Keratinocyte (primary cell): ENCODE measurements around the gene TFPT. TPM values are rescaled to one million over a fixed set of nuclear protein-coding genes. Genes with fewer than 3 reads are reported as not detected.
A peak's percentile ranks its signal among the peaks of the same experiment; 100 is the strongest.

ENCODE experiments used
- DNase-seq: peaks from one replicate; pipeline ENCODE4 v3.0.0-alpha.2; 2011; ENCODE audit warnings: low read depth, missing footprints, low spot score
- FAIRE-seq: peaks from 2 replicates; lab custom pipeline; 2011; peaks lifted over from hg19 to GRCh38; lab: Jason Lieb, UNC
- H2AFZ ChIP-seq: 2 replicates; pipeline ENCODE4 v1.6.0; 2012; ENCODE audit warnings: low read length, control low read depth, inconsistent platforms; ENCODE audit not compliant: control insufficient read depth
- H3K27ac ChIP-seq: 2 replicates; pipeline ENCODE4 v1.5.1; 2011; ENCODE audit warnings: low read length; ENCODE audit not compliant: control insufficient read depth, insufficient read depth
- H3K27me3 ChIP-seq: 3 replicates; pipeline ENCODE4 v1.6.0; 2011; ENCODE audit warnings: low read length; ENCODE audit not compliant: control insufficient read depth, insufficient read depth; ENCODE audit errors: extremely low read depth
- H3K36me3 ChIP-seq, 2 experiments: 2 replicates in 1 of 2; 3 replicates in 1 of 2; pipeline ENCODE4 v1.5.1; 2011; ENCODE audit warnings: low read length in 2 of 2, mild to moderate bottlenecking in 1 of 2; ENCODE audit not compliant: control insufficient read depth in 2 of 2, insufficient read depth in 2 of 2; ENCODE audit errors: extremely low read depth in 1 of 2
- H3K4me1 ChIP-seq: 3 replicates; pipeline ENCODE4 v1.5.1; 2011; ENCODE audit warnings: low read length; ENCODE audit not compliant: control insufficient read depth, insufficient read depth; ENCODE audit errors: extremely low read depth
- H3K4me2 ChIP-seq: 3 replicates; pipeline ENCODE4 v1.6.0; 2011; ENCODE audit warnings: low read depth, low read length; ENCODE audit not compliant: control insufficient read depth, insufficient read depth; ENCODE audit errors: extremely low read depth
- H3K4me3 ChIP-seq, 3 experiments: fragments of 200-600 bp in 1 of 3; sonication (generic) in 1 of 3; 2 replicates in 2 of 3; 3 replicates in 1 of 3; pipeline ENCODE4 v1.5.1; 2011 to 2016; ENCODE audit warnings: low read length in 3 of 3, mild to moderate bottlenecking in 3 of 3, control low read depth in 2 of 3, inconsistent platforms in 1 of 3, low read depth in 1 of 3, mixed read lengths in 1 of 3, mixed run types in 1 of 3, moderate library complexity in 1 of 3; ENCODE audit not compliant: control insufficient read depth in 2 of 3, insufficient read depth in 2 of 3; ENCODE audit errors: extremely low read depth in 1 of 3
- H3K79me2 ChIP-seq: 2 replicates; pipeline ENCODE4 v1.6.0; 2012; ENCODE audit warnings: low read length; ENCODE audit not compliant: control insufficient read depth, insufficient read depth
- H3K9ac ChIP-seq: 3 replicates; pipeline ENCODE4 v1.6.0; 2011; ENCODE audit warnings: low read length; ENCODE audit not compliant: control insufficient read depth, insufficient read depth; ENCODE audit errors: extremely low read depth
- H3K9me1 ChIP-seq: 3 replicates; pipeline ENCODE4 v1.6.0; 2011; ENCODE audit warnings: low read length; ENCODE audit not compliant: control insufficient read depth, insufficient read depth; ENCODE audit errors: extremely low read depth
- H3K9me3 ChIP-seq: 2 replicates; pipeline ENCODE4 v1.5.1; 2012; ENCODE audit warnings: low read depth, low read length; ENCODE audit not compliant: control insufficient read depth
- H4K20me1 ChIP-seq: 3 replicates; pipeline ENCODE4 v1.6.0; 2011; ENCODE audit warnings: low read length; ENCODE audit not compliant: control insufficient read depth, insufficient read depth; ENCODE audit errors: extremely low read depth
- CTCF ChIP-seq, 3 experiments: IDR thresholded peaks in 1 of 3; conservative IDR thresholded peaks in 1 of 3; optimal IDR thresholded peaks in 1 of 3; 2 replicates in 2 of 3; 3 replicates in 1 of 3; pipeline versions ENCODE3 to v1.5.1; 2011; ENCODE audit warnings: low read length in 3 of 3, mild to moderate bottlenecking in 3 of 3, moderate library complexity in 2 of 3, control low read depth in 1 of 3, inconsistent platforms in 1 of 3; ENCODE audit not compliant: insufficient read depth in 2 of 3; ENCODE audit errors: extremely low read depth in 1 of 3
- EZH2 ChIP-seq: IDR thresholded peaks from one replicate; pipeline ENCODE4 v1.6.1; 2012; ENCODE audit warnings: inconsistent platforms, mild to moderate bottlenecking, low read length, moderate library complexity
- dilution Hi-C: fragments of 300-500 bp; cut with MboI; formaldehyde crosslinking; loops from one replicate; pipeline ENCODE4 v1.7.0; 2020; ENCODE audit warnings: low sequenced_read_pairs; ENCODE audit not compliant: extremely low pct_ligation_motif_present
- polyA plus RNA-seq, 5 experiments: library from polyadenylated mRNA; depleted of rRNA in 3 of 5; stranded (reverse) in 3 of 5; stranded (forward) in 1 of 5; unstranded in 1 of 5; fragments of >200 nt; gene quantifications; 1 replicate in 1 of 5; 2 replicates in 3 of 5; 3 replicates in 1 of 5; pipeline versions ENCODE4 v1.2.1 to v1.2.3, GENCODE V29; 2011 to 2012; ENCODE audit warnings: missing spikeins in 2 of 5, low read depth in 1 of 5, low replicate concordance in 1 of 5

Gene TFPT
- polyA plus RNA-seq, 1 donor (not counting 4 experiments of a cell fraction or from before 2014, with no cell fraction given): 6.8 TPM

- H3K27me3 ChIP-seq: no peaks in the 10 kb centered on the region
- FAIRE-seq (peak; percentile 46), DNase-seq (no peak)
- peak overlapping the region; percentile 89 for H2AFZ ChIP-seq
- no peak for TF ChIP-seq CTCF (optimal IDR thresholded peaks at IDR 0.05 in 1 of 3, IDR thresholded peaks at IDR 0.05 in 1 of 3, conservative IDR thresholded peaks at IDR 0.05 in 1 of 3; ENCODE audit: extremely low read depth in 1 of 3, insufficient read depth in 2 of 3, low read length in 3 of 3)
- no peak for TF ChIP-seq EZH2
- H3K27ac ChIP-seq: peak overlapping the region; percentile 73
- peaks cover 2% of the 10 kb centered on the region for H4K20me1 ChIP-seq
- H3K9ac ChIP-seq: peak overlapping the region; percentile 78
- dilution Hi-C loops: no loop called here
- H3K36me3 ChIP-seq: peaks cover 10 to 11% of the 10 kb centered on the region in 2 experiments
- H3K9me3 ChIP-seq: no peaks in the 10 kb centered on the region
- H3K4me2 ChIP-seq: peak overlapping the region; percentile 98
- peaks cover 34% of the 10 kb centered on the region for H3K79me2 ChIP-seq
- H3K9me1 ChIP-seq: no peaks in the 10 kb centered on the region
- H3K4me1 ChIP-seq: peaks cover 21% of the 10 kb centered on the region
- peak overlapping the region; percentile 48 to 91 (median 75) for H3K4me3 ChIP-seq
Measured at GRCh38 chr19:54136086-54136863, 20.8 kb upstream of the TFPT start.

- Histone ChIP-seq H3K9me1 (no peaks in the 10 kb centered on the region), H3K4me2 (peak overlapping the region; percentile 64), H3K27ac (peak overlapping the region; percentile 61), H3K27me3 (no peaks in the 10 kb centered on the region), H3K36me3 (peaks cover 3 to 13% of the 10 kb centered on the region in 2 experiments), H3K79me2 (peaks cover 12% of the 10 kb centered on the region), H2AFZ (no peak overlapping the region), H4K20me1 (no peaks in the 10 kb centered on the region), H3K9me3 (no peaks in the 10 kb centered on the region), H3K4me1 (peaks cover 21% of the 10 kb centered on the region), H3K4me3 (no peak overlapping the region), H3K9ac (peak overlapping the region; percentile 30)
- no peak for DNase-seq
- no peak for TF ChIP-seq CTCF (optimal IDR thresholded peaks at IDR 0.05 in 1 of 3, IDR thresholded peaks at IDR 0.05 in 1 of 3, conservative IDR thresholded peaks at IDR 0.05 in 1 of 3; ENCODE audit: extremely low read depth in 1 of 3, insufficient read depth in 2 of 3, low read length in 3 of 3)
- no peak for TF ChIP-seq EZH2
- no peak for FAIRE-seq
- dilution Hi-C loops: no loop called here
Measured at GRCh38 chr19:54133957-54134590, 18.6 kb upstream of the TFPT start.
